Osteocyte (in vitro differentiated cells): Measurements from ENCODE around the gene NUP107. TPM values are rescaled to one million over a fixed set of nuclear protein-coding genes. Genes with fewer than 3 reads are reported as not detected.

ENCODE experiments used
- DNase-seq: peaks from one replicate; pipeline ENCODE4 v3.0.0; 2021; ENCODE audit warnings: mixed read lengths; ENCODE audit not compliant: unreplicated experiment; ENCODE audit errors: extremely low spot score
- H3K27ac Mint-ChIP-seq: one replicate; pipeline ENCODE4 v1.8.0; 2021; ENCODE audit warnings: mild to moderate bottlenecking, mixed read lengths; ENCODE audit not compliant: unreplicated experiment
- H3K27me3 Mint-ChIP-seq: one replicate; pipeline ENCODE4 v1.8.0; 2021; ENCODE audit warnings: mixed read lengths; ENCODE audit not compliant: unreplicated experiment
- H3K36me3 Mint-ChIP-seq: one replicate; pipeline ENCODE4 v1.8.0; 2021; ENCODE audit warnings: mixed read lengths; ENCODE audit not compliant: unreplicated experiment
- H3K4me1 Mint-ChIP-seq: one replicate; pipeline ENCODE4 v1.8.0; 2021; ENCODE audit warnings: mixed read lengths; ENCODE audit not compliant: unreplicated experiment
- H3K4me3 Mint-ChIP-seq: one replicate; pipeline ENCODE4 v1.8.0; 2021; ENCODE audit warnings: mild to moderate bottlenecking, moderate library complexity, mixed read lengths; ENCODE audit not compliant: unreplicated experiment
- H3K9me3 Mint-ChIP-seq: one replicate; pipeline ENCODE4 v1.8.0; 2021; ENCODE audit warnings: mixed read lengths; ENCODE audit not compliant: unreplicated experiment
- total RNA-seq: library from RNA; stranded (reverse); gene quantifications from 2 replicates; pipeline ENCODE4 v1.2.1, GENCODE V29; 2021
- TF ChIP-seq, protein P1 (sequence below): fragments of 200-600 bp; sonication (generic); IDR thresholded peaks from 2 replicates; pipeline ENCODE4 v1.5.0; 2021; ENCODE audit warnings: antibody characterized with exemption, mild to moderate bottlenecking, moderate library complexity

NUP107 gene
- total RNA-seq, 1 donor from 2014 or later = 35.6 TPM

DNA sequence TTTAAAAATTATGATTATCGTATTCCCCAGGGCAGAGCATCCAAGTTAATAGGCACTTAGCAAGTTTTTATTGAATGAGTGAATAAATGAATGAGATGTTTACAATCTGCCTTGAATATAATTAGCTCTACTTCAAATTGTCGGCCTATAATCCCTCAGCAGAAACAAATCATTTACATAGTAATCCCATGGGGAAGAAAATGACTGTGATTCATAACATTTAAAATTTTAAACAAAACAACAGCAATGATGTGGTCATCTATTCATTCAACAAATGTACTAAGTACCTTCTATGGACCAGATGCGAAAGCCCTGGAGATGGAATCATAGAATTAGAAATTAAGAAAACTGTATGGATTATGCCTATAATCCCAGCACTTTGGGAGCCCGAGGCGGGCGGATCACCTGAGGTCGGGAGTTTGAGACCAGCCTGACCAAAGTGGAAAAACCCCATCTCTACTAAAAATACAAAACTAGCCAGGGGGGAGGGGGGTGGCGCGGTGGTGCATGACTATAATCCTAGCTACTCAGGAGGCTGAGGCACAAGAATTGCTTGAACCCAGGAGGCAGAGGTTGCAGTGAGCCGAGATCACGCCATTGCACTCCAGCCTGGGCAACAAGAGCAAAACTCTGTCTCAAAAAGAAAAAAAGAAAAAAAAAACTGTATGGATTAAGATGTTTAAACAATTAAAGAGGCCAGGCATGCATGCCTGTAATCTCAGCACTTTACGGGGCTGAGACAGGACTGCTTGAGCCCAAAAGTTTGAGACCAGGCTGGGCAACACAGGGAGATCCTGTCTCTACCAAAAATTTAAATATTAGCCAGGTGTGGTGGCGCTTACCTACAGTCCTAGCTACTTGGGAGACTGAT is 103.5 kb downstream of the NUP107 start:
- no peak overlapping the region for H3K27ac Mint-ChIP-seq
- no peak for DNase-seq
- peaks cover 10% of the 10 kb centered on the region for H3K4me1 Mint-ChIP-seq
- H3K36me3 Mint-ChIP-seq = no peaks in the 10 kb centered on the region
- no peak overlapping the region for H3K4me3 Mint-ChIP-seq
- TF ChIP-seq, protein P1, sequence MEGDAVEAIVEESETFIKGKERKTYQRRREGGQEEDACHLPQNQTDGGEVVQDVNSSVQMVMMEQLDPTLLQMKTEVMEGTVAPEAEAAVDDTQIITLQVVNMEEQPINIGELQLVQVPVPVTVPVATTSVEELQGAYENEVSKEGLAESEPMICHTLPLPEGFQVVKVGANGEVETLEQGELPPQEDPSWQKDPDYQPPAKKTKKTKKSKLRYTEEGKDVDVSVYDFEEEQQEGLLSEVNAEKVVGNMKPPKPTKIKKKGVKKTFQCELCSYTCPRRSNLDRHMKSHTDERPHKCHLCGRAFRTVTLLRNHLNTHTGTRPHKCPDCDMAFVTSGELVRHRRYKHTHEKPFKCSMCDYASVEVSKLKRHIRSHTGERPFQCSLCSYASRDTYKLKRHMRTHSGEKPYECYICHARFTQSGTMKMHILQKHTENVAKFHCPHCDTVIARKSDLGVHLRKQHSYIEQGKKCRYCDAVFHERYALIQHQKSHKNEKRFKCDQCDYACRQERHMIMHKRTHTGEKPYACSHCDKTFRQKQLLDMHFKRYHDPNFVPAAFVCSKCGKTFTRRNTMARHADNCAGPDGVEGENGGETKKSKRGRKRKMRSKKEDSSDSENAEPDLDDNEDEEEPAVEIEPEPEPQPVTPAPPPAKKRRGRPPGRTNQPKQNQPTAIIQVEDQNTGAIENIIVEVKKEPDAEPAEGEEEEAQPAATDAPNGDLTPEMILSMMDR = no peak
- H3K27me3 Mint-ChIP-seq = no peaks in the 10 kb centered on the region
- no peaks in the 10 kb centered on the region for H3K9me3 Mint-ChIP-seq

DNA sequence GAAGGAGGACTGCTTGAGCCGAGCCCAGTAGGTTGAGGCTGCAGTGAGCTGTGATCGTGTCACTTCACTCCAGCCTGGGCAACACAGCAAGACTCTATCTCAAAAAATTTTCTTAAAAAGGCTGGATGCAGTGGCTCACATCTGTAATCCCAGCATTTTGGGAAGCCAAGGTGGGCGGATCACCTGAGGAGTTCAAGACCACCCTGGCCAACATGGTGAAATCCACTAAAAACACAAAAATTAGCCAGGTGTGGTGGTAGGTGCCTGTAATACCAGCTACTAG is 104.1 kb downstream of the NUP107 start:
- H3K4me3 Mint-ChIP-seq = no peak overlapping the region
- H3K27ac Mint-ChIP-seq = no peak overlapping the region
- no peak for DNase-seq
- TF ChIP-seq, protein P1 = no peak
- H3K27me3 Mint-ChIP-seq = no peaks in the 10 kb centered on the region
- H3K4me1 Mint-ChIP-seq = peaks cover 10% of the 10 kb centered on the region
- H3K9me3 Mint-ChIP-seq = no peaks in the 10 kb centered on the region
- no peaks in the 10 kb centered on the region for H3K36me3 Mint-ChIP-seq

DNA sequence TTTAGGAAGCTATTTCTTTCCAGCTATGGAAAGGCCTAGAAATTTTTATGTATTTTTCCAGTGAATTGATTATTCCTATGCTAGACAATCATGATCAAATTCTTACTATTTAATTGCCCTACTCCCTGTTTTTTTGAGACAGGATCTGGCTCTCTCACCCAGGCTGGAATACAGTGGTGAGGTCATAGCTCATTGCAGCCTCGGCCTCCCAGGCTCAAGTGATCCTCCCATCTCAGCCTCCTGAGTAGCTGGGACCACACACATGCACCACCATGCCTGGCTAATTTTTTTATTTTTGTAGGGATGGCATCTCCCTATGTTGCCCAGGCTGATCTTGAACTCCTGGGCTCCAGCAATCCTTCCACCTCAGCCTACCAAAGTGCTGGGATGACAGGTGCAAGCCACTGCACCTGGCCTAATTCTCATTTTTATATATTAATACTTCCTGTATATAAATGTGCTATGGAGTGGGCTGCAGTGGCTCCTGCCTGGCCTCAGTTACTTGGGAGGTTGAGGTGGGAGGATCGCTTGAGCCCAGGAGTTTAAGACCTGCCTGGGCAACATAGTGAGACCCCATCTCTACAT is 105.2 kb downstream of the NUP107 start:
- DNase-seq = no peak
- TF ChIP-seq, protein P1 = no peak
- Mint-ChIP-seq H3K9me3 (no peaks in the 10 kb centered on the region), H3K4me1 (peaks cover 9% of the 10 kb centered on the region), H3K27ac (no peak overlapping the region), H3K36me3 (no peaks in the 10 kb centered on the region), H3K4me3 (no peak overlapping the region), H3K27me3 (no peaks in the 10 kb centered on the region)

DNA sequence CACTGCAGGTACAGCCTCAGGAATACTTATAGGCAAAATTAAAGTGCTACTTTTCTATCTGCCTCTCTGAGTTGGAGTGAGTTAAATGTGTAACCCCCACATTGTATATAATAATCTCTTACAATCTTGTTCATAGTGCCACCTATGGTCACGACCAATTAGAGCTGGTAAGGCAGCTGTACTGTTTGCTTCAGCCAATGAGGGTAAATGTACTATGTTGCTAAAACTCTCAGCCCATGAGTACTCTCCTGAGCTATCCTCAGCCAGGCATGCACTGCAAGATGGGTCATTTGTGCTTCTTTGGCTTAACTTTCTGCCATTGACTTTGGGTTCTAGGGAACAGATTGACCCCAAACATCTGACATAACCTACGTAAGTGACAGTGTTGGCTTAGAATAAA is 106.2 kb downstream of the NUP107 start:
- no peak overlapping the region for H3K27ac Mint-ChIP-seq
- H3K36me3 Mint-ChIP-seq = no peaks in the 10 kb centered on the region
- no peak overlapping the region for H3K4me3 Mint-ChIP-seq
- TF ChIP-seq, protein P1 = no peak
- peaks cover 2% of the 10 kb centered on the region for H3K4me1 Mint-ChIP-seq
- H3K9me3 Mint-ChIP-seq = no peaks in the 10 kb centered on the region
- no peak for DNase-seq
- H3K27me3 Mint-ChIP-seq = no peaks in the 10 kb centered on the region

DNA sequence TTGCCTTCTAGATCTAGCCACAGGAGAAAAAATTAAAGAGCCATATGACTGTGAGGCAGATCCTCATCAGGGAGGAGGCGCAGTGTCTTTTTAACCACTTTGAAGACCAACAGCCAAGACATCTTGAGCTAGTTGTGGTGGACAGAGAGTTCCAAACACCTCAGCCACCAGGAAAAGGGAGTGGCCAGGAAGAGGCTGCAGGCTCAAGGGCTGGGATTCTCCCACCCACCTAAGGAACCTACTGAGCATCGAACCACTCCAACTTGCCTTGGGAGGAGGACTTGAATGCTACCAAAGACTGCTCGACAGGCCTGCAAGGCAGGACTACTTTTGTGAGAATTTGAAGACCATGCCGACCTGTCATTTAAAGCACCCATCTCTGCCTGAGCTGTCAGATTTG is 106.7 kb downstream of the NUP107 start:
- H3K9me3 Mint-ChIP-seq = no peaks in the 10 kb centered on the region
- DNase-seq = no peak
- no peak overlapping the region for H3K27ac Mint-ChIP-seq
- no peaks in the 10 kb centered on the region for H3K27me3 Mint-ChIP-seq
- H3K36me3 Mint-ChIP-seq = no peaks in the 10 kb centered on the region
- TF ChIP-seq, protein P1 = no peak
- H3K4me1 Mint-ChIP-seq = no peaks in the 10 kb centered on the region
- no peak overlapping the region for H3K4me3 Mint-ChIP-seq
